Cardiac muscle cell (in vitro differentiated cells and primary cell): Measurements from ENCODE around the gene SYNPO2L. TPM values are rescaled to one million over a fixed set of nuclear protein-coding genes. Genes with fewer than 3 reads are reported as not detected.
"Not testable (repeated sequence)": the region's sequence is repeated elsewhere in the genome, so short reads cannot be mapped to it uniquely, and the experiment has no call there.

Source experiments
- DNase-seq, 2 donors: peaks; one replicate each; pipeline versions ENCODE4 v3.0.0 to v3.0.0-alpha.2; 2010 to 2017; ENCODE audit warnings: low read depth in 1 of 2, low spot score in 1 of 2
- H3K27ac ChIP-seq: fragments of 200-600 bp; sonication (generic); 2 replicates; pipeline ENCODE4 v1.5.1; 2016
- H3K27me3 ChIP-seq: fragments of 200-600 bp; sonication (generic); 2 replicates; pipeline ENCODE4 v1.6.0; 2016; ENCODE audit warnings: control low read depth
- H3K36me3 ChIP-seq: fragments of 200-600 bp; sonication (generic); 2 replicates; pipeline ENCODE4 v1.5.1; 2016; ENCODE audit warnings: control low read depth
- H3K4me1 ChIP-seq: fragments of 200-600 bp; sonication (generic); 2 replicates; pipeline ENCODE4 v1.8.1; 2017; ENCODE audit warnings: low read depth, mild to moderate bottlenecking, mixed run types
- H3K4me3 ChIP-seq: fragments of 200-600 bp; sonication (generic); 2 replicates; pipeline ENCODE4 v1.5.1; 2016; ENCODE audit warnings: mild to moderate bottlenecking
- H3K9me3 ChIP-seq: fragments of 200-600 bp; sonication (generic); 2 replicates; pipeline ENCODE4 v1.5.1; 2017; ENCODE audit warnings: low read depth, mild to moderate bottlenecking, control low read depth
- CTCF ChIP-seq: IDR thresholded peaks from 2 replicates; pipeline ENCODE4 v1.5.1; 2012; ENCODE audit warnings: low read depth, mild to moderate bottlenecking, low read length
- polyA plus RNA-seq: library from polyadenylated mRNA; unstranded; fragments of >200 nt; fragmentation: Nextera tagmentation; extraction: Ambion mirVana; gene quantifications from 2 replicates; pipeline ENCODE4 v1.2.1, GENCODE V29; 2016
- total RNA-seq: library from RNA; depleted of rRNA; stranded (reverse); fragments of >200 nt; gene quantifications from 2 replicates; pipeline ENCODE4 v1.2.3, GENCODE V29; 2016

SYNPO2L gene
- total and polyA plus RNA-seq, 2 experiments from 2014 or later = 13.6 to 33.6 TPM

- no peak for TF ChIP-seq CTCF
These were observed 32.8 kb downstream of the SYNPO2L start for GRCh38 chr10:73623056-73623455.

GRCh38 chr10:73620974-73621373 lies 34.9 kb downstream of the SYNPO2L start:
- not testable (repeated sequence) for H3K27me3 ChIP-seq, H3K4me3 ChIP-seq, H3K27ac ChIP-seq, DNase-seq, H3K36me3 ChIP-seq, H3K4me1 ChIP-seq, H3K9me3 ChIP-seq

More at GRCh38 chr10:73623056-73623455, 32.8 kb downstream of the SYNPO2L start:
- no peak for DNase-seq
- no peak overlapping the region for H3K27ac ChIP-seq
- no peaks in the 10 kb centered on the region for H3K36me3 ChIP-seq
- H3K9me3 ChIP-seq = no peaks in the 10 kb centered on the region
- peaks cover 9% of the 10 kb centered on the region for H3K4me1 ChIP-seq
- H3K27me3 ChIP-seq = no peaks in the 10 kb centered on the region
- no peak overlapping the region for H3K4me3 ChIP-seq

GRCh38 chr10:73617143-73617542 lies 38.7 kb downstream of the SYNPO2L start:
- not testable (repeated sequence) for DNase-seq, H3K27me3 ChIP-seq, H3K4me1 ChIP-seq, H3K27ac ChIP-seq, H3K36me3 ChIP-seq, H3K9me3 ChIP-seq, H3K4me3 ChIP-seq

- Histone ChIP-seq H3K36me3 (no peaks in the 10 kb centered on the region), H3K27me3 (no peaks in the 10 kb centered on the region)
These were observed 41.1 kb downstream of the SYNPO2L start for GRCh38 chr10:73614720-73615119.

GRCh38 chr10:73609116-73609515 lies 46.7 kb downstream of the SYNPO2L start:
- TF ChIP-seq CTCF = no peak
- Histone ChIP-seq H3K4me1 (no peaks in the 10 kb centered on the region), H3K36me3 (no peaks in the 10 kb centered on the region), H3K27ac (no peak overlapping the region), H3K4me3 (no peak overlapping the region), H3K27me3 (no peaks in the 10 kb centered on the region), H3K9me3 (no peaks in the 10 kb centered on the region)
- DNase-seq = no peak

More at GRCh38 chr10:73614720-73615119, 41.1 kb downstream of the SYNPO2L start:
- Histone ChIP-seq H3K4me3 (no peak overlapping the region), H3K9me3 (no peaks in the 10 kb centered on the region), H3K27ac (no peak overlapping the region), H3K4me1 (no peaks in the 10 kb centered on the region)
- TF ChIP-seq CTCF = no peak
- no peak for DNase-seq

- H3K4me1 ChIP-seq = no peaks in the 10 kb centered on the region
- peak in 1 of 2 donors; percentile 15 for DNase-seq
- no peak for TF ChIP-seq CTCF
- H3K9me3 ChIP-seq = no peaks in the 10 kb centered on the region
- no peak overlapping the region for H3K4me3 ChIP-seq
- no peaks in the 10 kb centered on the region for H3K36me3 ChIP-seq
- no peaks in the 10 kb centered on the region for H3K27me3 ChIP-seq
- H3K27ac ChIP-seq = peak overlapping the region; percentile 37
These were observed 54.3 kb downstream of the SYNPO2L start for GRCh38 chr10:73601486-73601921.

- Histone ChIP-seq H3K36me3 (no peaks in the 10 kb centered on the region), H3K27ac (no peak overlapping the region), H3K27me3 (no peaks in the 10 kb centered on the region), H3K9me3 (no peaks in the 10 kb centered on the region), H3K4me1 (peaks cover 4% of the 10 kb centered on the region), H3K4me3 (no peak overlapping the region)
- no peak for TF ChIP-seq CTCF
- no peak for DNase-seq
These were observed 58.5 kb downstream of the SYNPO2L start for GRCh38 chr10:73597346-73597745.
